ENCODE measurements around the gene FAF1. TPM values are rescaled to one million over a fixed set of nuclear protein-coding genes. Genes with fewer than 3 reads are reported as not detected.

Gene FAF1
- total RNA-seq, 2 donors from 2014 or later, result 60.3 to 66.7 TPM

DNA sequence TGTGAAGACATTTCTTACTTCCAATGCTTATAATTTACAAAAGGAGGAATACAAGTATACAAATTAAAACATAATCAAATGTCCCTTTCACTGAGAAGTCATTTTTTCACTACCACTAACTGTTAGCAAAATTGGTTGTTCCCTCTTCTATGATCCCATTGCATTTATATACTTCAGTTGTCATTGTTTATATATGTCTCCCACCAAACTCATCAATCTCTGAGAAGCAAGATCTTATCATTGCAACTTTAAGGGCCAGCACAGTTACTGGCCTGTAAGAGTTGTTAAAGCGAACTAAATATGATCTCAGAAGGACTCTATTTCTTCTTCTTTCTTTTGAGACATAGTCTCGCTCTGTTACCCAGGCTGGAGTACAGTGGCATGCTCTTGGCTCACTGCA lies 313.5 kb downstream of the FAF1 start:
- Histone ChIP-seq H3K4me1 (no peaks in the 10 kb centered on the region), H3K36me3 (no peaks in the 10 kb centered on the region), H3K27ac (no peak overlapping the region), H3K4me3 (no peak overlapping the region), H3K9me3 (no peaks in the 10 kb centered on the region), H3K27me3 (no peaks in the 10 kb centered on the region), H3K9ac (ENCODE audit: low read depth in 2 of 2, low read length in 2 of 2) (no peak overlapping the region)
- intact Hi-C loops (cut with DNase I), result no loop called here
- DNase-seq, result no peak
- TF ChIP-seq, protein P1, sequence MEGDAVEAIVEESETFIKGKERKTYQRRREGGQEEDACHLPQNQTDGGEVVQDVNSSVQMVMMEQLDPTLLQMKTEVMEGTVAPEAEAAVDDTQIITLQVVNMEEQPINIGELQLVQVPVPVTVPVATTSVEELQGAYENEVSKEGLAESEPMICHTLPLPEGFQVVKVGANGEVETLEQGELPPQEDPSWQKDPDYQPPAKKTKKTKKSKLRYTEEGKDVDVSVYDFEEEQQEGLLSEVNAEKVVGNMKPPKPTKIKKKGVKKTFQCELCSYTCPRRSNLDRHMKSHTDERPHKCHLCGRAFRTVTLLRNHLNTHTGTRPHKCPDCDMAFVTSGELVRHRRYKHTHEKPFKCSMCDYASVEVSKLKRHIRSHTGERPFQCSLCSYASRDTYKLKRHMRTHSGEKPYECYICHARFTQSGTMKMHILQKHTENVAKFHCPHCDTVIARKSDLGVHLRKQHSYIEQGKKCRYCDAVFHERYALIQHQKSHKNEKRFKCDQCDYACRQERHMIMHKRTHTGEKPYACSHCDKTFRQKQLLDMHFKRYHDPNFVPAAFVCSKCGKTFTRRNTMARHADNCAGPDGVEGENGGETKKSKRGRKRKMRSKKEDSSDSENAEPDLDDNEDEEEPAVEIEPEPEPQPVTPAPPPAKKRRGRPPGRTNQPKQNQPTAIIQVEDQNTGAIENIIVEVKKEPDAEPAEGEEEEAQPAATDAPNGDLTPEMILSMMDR (IDR thresholded peaks at IDR 0.05), result no peak

DNA sequence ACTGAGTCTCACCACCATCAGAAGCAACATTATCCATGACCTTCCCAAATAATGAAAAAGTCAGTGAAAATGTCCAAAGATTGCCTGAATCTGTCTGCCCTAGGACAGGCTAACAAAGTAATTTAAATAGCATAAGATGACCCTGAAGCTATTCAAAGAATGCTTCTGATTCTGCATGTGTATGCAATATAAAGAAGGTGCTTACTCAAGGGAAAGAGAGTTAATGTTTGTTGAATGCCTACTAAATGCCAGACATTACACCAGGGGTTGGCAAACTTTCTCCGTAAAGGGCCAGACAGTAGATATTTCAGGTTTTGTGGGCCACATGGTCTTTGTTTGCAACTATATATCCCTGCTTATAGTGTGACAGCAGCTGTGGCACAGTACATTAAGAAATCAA lies 314.9 kb downstream of the FAF1 start:
- no peak for DNase-seq
- Histone ChIP-seq H3K36me3 (no peaks in the 10 kb centered on the region), H3K4me1 (no peaks in the 10 kb centered on the region), H3K27ac (no peak overlapping the region), H3K27me3 (no peaks in the 10 kb centered on the region), H3K9me3 (no peaks in the 10 kb centered on the region), H3K9ac (ENCODE audit: low read depth in 2 of 2, low read length in 2 of 2) (no peak overlapping the region), H3K4me3 (no peak overlapping the region)
- intact Hi-C loops (cut with DNase I), result no loop called here
- TF ChIP-seq, protein P1 (IDR thresholded peaks at IDR 0.05), result no peak

DNA sequence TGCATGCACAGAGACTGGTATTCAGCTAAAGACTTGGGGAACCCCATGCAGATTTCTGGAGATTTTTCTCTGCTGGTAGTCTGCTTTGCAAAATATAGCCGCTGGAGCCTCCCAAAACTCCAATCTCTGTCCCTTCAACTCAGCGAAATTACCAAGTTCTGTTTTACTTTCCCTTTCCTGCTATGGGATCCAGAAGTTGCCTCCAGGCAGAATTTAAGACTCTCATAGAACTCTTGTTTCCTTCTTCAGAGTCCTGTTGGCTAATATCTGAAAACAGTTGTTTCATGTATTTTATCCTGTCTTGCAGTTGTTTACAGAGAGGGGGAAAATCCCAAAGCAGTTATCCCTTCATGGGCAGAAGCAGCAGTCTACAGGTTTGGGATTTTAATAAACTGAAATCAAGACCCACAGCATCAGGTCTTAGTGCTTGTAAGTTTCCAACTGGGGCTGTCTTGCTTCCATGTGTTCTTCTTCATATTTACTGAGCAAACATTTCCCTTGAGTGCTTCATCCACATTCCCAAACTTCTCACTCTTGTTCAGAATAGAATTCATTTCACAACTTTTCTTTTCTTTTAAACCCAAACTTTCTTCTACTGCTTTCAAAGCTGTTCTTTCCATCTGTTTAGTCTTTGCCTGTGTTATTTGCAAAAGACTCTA lies 315.5 kb downstream of the FAF1 start:
- Histone ChIP-seq H3K27me3 (no peaks in the 10 kb centered on the region), H3K9ac (ENCODE audit: low read depth in 2 of 2, low read length in 2 of 2) (no peak overlapping the region), H3K9me3 (no peaks in the 10 kb centered on the region), H3K4me3 (no peak overlapping the region), H3K4me1 (no peaks in the 10 kb centered on the region), H3K36me3 (no peaks in the 10 kb centered on the region), H3K27ac (no peak overlapping the region)
- TF ChIP-seq, protein P1 (IDR thresholded peaks at IDR 0.05), result no peak
- no peak for DNase-seq
- intact Hi-C loops (cut with DNase I), result no loop called here

DNA sequence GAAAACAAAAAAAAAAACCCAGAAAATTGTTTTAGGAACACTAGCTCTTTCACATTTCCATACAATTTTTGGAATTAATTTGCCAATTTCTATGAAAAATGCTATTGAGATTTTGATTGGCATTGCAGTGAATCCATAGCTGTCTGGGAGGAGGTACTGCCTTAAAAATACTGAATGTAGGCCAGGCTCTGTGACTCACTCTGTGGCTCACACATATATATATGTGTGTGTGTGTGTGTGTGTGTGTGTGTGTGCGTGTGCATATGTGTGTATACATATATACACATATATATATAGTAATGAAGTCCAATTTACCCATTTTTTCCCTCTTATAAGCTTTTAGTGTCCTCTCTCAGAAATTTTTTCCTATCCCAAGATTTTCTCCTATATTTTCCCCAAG lies 322.6 kb downstream of the FAF1 start:
- Histone ChIP-seq H3K9ac (ENCODE audit: low read depth in 2 of 2, low read length in 2 of 2) (no peak overlapping the region), H3K4me1 (no peaks in the 10 kb centered on the region), H3K27ac (no peak overlapping the region), H3K9me3 (no peaks in the 10 kb centered on the region), H3K27me3 (no peaks in the 10 kb centered on the region), H3K4me3 (no peak overlapping the region), H3K36me3 (no peaks in the 10 kb centered on the region)
- TF ChIP-seq, protein P1 (IDR thresholded peaks at IDR 0.05), result no peak
- intact Hi-C loops (cut with DNase I), result no loop called here
- DNase-seq, result no peak

DNA sequence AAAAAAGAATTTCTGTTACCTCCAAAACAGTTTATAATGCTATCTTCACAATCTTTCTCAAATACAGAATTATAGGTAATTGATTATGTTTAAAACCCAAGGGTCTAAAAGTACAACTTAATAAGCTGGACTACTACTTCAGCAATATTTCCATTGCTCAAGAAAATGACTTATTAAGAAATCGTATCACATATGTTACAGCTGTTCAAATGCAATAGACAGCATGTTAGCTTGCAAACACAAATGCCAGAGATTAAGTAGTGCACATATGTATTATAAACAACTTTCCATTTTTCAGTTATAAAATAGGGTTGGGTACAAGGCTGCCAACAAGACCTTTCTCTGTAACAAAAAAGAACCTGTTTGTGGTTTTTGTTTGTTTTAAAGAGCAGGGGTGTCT lies 325.8 kb downstream of the FAF1 start:
- intact Hi-C loops (cut with DNase I), result no loop called here
- no peak overlapping the region for H3K4me3 ChIP-seq

More for the DNA sequence above, 325.8 kb downstream of the FAF1 start:
- H3K9ac ChIP-seq (ENCODE audit: low read depth in 2 of 2, low read length in 2 of 2), result no peak overlapping the region
- TF ChIP-seq, protein P1 (IDR thresholded peaks at IDR 0.05), result no peak
- no peak for DNase-seq
- H3K27me3 ChIP-seq, result no peaks in the 10 kb centered on the region
- no peaks in the 10 kb centered on the region for H3K4me1 ChIP-seq
- H3K36me3 ChIP-seq, result no peaks in the 10 kb centered on the region
- no peak overlapping the region for H3K27ac ChIP-seq
- no peaks in the 10 kb centered on the region for H3K9me3 ChIP-seq
